GM19328 (cell line): ENCODE measurements around the gene DPP4.

Source experiments
- ATAC-seq: cut with Tn5 transposase; IDR thresholded peaks from one replicate; pipeline ENCODE4 v1.9.1; 2021; ENCODE audit warnings: mild to moderate bottlenecking, moderate library complexity; ENCODE audit not compliant: unreplicated experiment

Gene DPP4

DNA sequence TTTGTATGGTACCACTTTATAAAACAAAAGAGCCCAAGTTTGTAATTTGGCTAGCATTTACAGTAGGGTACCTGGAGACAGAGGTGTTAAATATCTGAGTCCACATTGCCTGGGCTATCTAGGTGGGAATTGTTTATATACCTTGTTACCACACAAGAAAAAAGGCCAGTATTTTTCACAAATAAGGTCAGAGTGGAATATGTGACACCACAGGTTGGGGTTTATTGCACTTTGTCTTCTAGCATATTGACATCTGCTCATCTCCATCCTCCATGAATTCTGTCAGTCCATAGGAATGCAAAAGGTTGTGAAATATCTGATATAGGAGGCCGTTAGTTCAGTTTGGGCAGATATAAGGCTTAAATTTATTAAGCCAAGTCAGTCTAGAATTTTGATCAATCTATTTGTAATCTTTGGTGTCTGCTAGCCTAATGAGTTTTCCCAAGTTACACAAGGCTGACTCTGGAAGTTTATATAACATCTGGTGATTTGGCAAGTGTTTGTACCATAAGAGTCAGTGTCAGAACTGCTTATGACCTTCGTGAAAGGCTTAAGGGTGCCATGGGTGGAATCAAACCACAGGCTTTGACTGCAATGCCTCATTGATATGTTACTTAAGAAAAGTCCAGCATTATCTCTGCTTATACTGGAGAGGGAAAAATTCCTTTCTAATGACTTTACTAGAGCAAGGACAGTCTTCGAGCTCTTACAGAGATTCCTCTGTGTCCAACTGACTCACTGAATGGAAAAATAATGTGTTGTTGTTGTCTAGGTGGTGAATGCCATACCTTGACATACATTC is 11.3 kb upstream of the DPP4 start:
- no peak for ATAC-seq

DNA sequence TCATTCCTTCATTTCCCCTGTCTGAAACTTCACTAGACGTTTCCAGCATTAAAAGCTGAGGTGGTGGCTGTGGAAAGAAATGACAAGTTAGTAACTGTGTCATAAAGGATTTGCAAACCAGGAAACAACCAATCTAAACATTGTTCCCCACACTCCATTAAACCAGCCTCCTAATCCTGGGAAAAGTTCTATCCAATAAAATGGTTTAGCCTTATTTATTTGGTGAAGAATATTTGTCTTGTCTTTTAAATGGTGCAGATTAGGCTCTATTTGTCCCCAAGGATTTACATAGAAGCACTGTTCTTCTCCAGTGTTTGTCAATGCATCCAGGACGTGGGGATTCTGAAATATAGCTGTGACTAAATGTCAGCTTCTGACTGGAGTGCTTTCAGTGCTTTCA is 10.5 kb upstream of the DPP4 start:
- ATAC-seq: no peak

DNA sequence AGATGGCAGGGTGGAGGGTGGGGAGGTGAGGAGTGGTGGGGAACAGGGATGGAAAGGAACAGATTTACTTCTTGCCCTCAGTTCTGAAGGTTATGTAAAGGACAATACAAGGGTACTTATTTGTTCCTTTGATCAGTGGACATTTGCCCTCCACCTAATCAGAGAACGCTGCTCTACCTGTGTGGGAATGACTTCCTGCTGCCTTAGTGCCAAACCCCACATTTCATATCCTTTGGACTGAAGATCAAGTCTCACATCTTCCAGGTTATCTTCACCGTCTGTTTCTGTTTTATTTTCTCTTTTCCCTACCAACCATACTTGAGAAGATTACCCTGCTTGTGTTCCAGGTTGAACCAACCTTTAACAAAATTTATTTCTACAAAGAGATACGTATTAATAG is 8.7 kb upstream of the DPP4 start:
- ATAC-seq: no peak

DNA sequence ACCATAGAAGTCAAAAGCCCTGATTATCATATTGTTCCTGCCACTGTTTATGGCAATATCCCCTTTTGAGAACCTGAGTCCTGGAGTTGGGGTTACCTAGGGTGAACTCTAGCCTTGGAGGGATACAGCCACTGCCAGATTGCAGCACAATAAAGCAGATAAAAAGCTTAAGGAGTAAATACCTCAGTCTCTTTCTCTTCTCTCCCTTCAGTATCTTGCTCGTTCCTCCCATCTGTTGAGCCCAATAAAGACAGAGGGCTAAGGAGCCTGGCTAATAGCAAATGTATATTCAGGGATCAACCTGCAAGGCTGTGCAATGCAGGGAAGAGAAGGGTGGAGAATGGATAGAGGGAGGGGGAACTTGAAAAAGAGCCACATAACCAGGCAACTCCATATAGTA is 8.0 kb upstream of the DPP4 start:
- ATAC-seq: no peak

DNA sequence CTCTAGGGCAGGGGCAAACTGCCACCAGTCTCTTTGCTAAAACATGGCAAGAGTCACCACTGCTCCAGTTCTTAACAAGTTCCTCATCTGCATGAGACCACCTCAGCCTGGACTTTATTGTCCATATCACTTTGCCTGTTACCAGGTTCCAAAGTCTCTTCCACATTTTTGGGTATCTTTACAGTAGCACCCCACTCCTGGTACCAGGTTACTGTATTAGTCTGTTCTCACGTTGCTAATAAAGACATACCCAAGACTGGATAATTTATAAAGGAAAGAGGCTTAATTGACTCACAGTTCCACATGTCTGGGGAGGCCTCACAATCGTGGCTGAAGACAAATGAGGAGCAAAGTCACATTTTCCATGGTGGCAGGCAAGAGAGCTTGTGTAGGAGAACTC is 5.5 kb upstream of the DPP4 start:
- ATAC-seq: no peak

DNA sequence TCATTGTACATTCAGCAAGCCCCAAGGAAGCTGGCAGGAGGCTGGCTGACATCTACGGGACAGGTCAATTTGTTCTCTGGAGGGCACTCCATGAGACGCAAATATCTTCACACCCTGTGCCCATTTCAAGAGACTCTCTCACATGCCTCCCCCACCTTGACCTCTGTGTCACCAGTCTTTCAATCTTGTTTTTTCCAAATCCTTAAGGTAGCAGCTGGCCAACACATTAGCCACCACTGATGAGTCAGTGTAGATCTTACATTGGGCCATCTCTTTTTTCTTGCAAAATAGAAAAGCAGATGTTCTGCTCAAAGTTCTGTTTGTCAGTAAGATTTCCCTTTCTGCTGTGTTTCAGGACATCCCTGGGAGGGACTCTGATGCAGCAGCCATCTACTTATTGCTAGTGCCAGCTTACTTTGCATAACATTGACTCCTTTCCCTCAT is 1.7 kb upstream of the DPP4 start:
- ATAC-seq: no peak

DNA sequence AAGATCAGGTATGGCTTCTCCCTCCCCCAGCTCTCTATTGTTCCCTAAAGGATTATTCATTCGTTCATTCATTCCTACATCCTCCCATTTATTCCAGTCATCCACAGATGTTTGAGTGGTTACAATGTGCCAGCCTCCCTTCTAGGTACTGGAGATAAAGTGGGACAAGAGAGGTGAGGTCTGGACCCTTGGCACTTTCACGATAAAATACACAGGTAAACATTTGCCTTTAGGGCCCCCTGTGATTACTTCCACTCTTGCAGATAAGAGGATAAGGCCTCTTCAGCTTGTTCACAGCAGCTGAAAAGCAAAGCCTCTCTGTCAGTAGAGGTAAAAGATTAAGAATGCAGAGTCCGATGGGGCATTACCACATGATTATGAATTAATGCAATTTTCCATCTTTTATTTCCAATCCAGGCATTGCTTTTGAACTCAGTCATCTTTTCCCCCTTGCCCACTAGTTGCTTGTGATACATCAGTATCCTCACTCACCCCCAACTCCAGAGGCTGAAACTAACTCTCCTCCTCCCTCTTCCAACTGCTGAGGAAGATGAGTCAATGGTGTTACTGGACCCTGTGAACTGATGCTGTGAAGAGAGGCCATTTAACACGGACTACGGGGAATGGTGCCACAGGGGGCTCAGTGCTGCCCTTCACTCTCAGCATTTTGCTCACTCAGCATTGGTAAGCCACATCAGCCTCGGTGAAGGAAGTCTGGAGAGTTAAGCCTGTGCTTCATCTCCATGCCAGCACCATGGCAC is 1.1 kb upstream of the DPP4 start:
- no peak for ATAC-seq

DNA sequence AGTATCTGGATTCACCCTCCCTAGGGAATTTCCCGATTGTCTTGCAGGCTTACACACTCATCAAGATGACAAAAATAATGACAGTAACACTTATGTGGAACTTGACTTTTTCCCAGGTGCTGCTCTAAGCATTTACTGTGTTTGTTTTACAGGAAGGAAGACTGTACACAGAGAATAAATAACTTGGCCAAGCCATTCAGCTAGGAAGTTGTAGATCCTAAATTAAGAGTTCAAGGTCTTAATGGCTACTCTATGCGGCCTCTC is 549 bp upstream of the DPP4 start:
- ATAC-seq: no peak

DNA sequence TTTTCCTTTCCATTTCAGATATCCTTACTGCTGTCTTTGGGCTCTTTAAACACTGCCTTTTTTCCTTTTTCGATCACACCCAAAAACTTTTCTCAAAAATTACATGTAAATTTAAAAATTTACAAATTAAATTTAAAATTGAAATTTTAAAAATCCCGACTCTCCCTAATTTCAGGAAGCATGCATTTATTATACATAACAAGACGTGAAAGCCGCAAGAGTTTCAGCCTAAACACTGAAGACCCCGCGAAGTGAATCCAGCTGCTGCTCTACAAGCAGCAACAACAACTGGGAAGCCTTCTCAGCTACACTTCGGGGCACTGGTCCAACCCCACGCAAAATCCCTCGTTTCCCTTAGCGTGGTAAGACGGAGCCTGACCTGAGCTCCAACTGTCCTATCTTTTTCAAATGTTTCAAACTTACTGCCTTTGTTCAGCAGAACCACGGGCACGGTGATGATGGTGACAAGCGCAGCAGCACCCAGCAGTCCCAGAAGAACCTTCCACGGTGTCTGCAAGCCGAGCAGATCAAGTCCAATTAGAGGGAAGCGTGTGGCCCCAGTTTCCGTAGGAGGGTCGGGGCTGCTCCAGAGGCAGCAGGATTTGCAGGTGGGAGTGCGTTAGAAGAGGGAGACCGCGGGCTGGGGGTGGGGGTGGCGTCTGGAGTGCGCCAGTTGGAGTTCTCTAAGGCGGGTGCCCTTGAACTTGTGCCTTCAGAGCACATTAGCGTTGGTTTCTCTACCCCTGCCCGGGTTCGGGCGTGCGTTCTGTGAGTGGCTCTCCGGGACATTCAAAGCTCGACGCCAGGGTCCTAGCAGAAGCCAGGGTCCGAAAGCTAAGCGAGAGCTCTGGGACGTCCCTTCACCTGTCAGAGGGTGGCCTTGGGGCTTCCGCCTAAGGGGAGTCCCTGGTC is 783 bp downstream of the DPP4 start:
- no peak for ATAC-seq

DNA sequence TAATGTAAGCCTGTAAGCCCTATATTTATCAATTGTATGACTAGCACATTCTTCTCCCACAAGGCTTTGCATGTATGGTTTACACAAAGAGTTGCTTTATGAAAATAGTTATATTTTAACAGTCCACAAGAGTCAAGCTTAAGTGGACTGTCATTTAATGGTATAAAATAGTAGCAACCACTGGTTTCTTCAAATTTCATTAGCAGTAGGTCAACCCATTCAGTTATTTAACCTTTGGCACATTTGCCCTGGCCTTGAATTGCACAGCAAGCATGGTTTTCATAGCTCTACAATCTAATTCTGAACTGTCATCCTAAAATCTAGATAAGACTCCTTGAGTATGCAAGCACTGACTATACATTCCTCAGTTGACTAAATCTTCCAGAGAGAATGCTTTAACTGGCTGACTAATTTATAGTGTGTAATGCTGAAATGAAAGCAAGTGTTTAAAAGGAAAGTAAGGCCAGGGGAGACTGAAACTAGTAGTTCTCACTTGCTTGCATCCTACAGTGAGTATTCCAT is 1.8 kb downstream of the DPP4 start:
- no peak for ATAC-seq

DNA sequence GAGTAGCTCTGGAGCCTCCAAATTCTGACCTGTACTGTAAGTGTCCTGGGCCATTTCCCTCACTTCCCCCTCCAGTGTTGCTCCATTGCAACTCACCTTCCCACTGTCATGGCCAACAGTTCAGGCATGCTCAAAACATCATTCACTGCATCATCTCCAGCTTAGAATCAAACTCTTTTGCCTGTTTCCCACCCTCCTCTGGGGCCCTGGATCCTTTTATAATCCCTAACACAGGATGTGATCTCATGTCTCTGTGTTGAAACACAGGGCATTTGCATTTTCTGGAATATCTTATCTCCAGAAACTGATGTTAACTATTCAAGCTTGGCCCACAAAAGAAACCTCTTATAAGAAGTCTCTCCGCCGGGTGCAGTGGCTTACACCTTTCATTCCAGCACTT is 3.0 kb downstream of the DPP4 start:
- no peak for ATAC-seq

DNA sequence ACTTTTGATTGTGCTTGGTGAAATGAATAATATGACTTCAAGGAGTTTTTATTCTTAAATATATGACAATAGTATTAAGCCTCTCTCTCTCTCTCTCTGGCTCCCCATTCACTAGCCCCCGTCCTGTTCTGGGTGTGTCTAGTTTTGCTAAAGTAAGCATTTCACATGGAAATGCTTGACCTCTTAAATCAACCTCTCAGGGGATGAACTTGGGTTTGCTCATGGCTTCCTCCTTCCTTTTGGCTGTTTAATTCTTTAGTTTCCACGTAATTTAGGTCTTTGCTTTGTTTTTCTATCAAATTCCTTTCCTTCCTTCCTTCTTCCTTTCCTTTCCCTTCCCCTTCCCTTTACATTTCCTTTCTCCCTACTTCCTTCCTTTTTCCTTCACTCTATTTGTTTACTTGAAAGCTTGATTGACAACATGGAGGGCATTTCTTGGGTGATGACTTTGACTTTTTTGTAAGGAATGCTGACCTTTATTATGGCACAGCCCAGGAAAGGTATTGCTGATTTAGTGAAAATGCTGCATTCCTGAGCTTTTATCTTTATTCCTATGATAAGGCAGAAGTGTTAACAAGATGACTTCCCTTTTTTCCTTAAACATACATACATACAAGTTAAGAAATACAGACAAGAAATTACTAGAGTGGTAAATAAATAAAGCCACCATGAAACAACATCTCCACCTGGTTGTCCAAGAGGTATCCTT is 3.6 kb downstream of the DPP4 start:
- ATAC-seq: no peak

DNA sequence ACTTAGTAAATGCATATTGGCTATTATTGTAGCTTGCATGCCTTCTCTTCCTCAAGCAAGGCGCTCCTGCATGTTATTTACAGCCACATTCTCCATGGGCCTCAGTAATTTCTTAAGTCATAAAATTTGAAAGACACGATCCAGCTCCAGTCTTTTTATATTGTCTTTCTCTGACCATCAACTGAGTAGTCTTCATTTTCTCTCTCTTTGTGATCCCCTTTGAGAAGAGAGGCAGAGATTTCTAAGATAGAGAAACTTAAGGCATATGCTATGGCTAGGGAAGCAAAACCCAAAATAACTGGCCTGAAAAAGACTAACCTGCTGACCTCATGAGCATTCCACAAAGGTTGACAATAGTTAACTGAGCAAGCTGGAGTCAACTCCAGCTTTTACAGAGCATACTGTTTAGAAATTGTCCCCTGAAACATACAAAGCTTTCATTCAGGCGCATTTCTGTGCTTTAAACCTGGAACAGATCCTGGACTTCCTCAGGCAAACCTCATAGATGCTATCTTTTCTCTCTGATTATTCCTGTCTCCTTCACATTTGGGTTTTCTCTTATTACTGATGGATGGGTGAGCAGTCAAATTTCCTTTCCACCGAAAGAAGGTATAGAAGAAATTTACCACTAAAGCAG is 4.6 kb downstream of the DPP4 start:
- ATAC-seq: no peak

DNA sequence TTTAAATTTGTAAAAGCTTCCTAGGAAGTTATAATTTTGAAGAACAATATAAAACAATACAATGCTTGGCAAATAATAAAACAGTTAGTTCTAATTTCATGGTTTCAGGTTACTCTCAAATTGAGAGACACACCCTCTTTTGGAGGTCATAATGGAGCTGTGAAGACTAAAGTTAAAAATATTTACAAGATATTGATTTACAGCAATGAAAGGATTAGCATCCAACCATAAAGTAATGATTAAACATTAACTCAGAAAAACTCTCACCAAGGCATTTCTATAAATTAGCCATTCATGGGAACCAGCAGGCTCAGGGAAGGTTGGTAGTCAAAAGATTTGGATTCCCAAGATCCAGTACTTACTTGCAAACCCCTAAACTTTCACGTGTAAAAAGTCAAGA is 6.4 kb downstream of the DPP4 start:
- no peak for ATAC-seq

DNA sequence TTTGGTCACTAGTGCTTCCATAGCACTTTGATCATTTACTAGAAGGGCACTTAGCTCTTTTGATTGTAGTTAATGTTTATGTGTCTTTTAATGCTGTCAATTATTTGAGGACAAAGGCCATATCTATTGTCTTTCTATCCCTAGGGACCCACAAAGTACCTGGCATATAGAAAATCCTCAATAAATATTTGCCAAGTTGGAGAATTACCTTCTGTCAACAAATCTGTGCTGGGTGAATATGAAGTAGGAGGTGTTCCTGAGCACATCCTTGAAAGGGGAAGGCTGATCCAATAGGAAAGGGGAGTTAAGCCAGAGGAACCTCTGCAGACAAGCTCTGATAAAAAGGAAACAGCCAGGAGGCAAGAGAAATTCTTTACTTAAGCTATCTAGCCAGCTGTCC is 8.2 kb downstream of the DPP4 start:
- ATAC-seq: no peak

DNA sequence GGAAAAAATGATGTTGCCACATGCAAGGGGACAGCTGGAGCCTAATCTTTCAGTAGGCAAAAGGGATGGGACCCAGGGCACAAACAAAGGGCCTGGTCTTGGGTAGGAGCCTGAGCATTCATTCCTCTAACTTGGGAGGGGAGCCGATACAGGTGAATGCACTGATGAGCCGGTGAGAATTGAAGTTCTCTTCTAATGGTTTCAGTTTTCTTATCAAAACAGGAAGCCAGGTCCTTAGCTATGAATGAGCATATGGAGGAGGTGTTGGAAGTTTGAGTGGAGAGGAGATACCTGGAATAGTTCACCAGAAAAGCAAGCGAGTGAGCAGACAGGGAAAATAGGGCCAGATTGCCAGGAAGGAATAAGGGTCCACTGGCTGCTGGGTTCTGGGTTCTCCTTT is 10.1 kb downstream of the DPP4 start:
- ATAC-seq: peak; percentile 37

DNA sequence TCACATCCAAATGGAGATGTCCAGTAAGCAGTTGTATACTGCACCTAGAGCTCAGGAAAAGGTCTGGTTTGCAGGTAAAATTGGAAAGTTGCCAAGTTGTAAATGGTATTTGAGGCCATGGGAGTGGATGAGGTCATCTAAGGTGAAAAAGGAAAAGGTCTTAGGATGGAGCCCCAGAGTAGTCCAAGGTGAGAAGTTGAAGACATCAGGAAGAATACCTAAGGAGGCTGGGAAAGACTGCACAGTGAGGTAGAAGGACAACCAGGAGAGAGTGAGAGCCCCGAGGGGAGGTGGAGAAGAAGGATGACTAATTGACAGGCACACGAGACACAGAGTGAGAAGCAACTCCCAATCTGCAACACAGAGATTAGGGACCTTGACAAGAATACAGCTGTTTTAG is 10.7 kb downstream of the DPP4 start:
- no peak for ATAC-seq

DNA sequence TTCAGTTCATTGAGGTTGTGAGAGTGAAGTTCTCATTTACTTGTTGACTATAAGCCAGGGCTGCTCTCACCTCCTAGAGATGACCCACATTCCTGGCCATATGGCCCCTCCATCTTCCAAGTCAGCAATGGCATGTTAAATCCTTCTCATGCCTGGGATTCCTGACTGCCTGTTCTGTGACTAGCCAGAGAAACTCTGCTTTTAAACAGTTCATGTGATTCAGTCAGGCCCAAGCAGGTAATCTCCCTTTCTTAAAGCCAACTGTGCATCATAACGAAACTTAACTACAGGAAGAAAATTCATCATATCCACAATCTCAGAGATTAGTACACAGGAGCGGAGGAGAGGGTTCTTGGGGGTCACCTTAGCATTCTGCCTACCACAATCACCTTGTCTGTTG is 11.5 kb downstream of the DPP4 start:
- no peak for ATAC-seq

DNA sequence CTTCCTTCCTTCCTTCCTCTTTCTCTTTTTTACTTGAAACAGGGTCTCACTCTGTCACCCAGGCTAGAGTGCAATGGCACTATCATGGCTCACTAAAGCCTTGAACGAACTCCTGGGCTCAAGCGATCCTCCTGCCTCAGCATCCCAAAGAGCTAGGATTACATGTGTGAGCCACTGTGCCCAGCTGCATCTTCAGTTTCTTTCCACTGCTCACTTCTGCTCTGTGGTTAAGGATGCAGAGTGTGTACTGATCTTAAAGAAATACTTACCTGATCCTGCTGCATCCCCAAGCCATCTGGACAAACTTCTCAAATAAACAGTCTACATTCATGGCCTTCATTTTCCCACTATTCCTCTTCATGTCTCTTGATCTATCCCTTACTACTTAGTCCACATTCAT is 13.0 kb downstream of the DPP4 start:
- ATAC-seq: no peak

DNA sequence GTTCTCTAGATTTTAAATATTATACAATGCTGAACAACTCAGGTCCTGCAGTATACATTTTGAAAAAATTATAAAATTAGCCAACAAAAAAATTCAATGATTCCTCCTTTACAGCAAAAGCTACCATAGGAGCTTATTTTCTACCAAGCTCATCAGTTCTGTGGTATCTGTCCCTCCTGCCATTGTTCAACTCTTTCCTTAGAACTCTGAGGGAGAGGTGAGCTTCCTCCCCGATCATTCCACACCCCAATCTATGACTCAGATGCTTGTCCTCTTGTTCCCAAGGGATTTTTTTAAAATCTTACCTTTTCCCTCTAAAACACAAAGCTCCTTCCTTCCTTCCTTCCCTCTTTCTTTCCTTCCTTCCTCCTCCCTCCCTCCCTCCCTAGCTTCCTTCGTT is 13.5 kb downstream of the DPP4 start:
- ATAC-seq: no peak
